ENCODE measurements around the gene VSIG4.

Gene VSIG4

DNA sequence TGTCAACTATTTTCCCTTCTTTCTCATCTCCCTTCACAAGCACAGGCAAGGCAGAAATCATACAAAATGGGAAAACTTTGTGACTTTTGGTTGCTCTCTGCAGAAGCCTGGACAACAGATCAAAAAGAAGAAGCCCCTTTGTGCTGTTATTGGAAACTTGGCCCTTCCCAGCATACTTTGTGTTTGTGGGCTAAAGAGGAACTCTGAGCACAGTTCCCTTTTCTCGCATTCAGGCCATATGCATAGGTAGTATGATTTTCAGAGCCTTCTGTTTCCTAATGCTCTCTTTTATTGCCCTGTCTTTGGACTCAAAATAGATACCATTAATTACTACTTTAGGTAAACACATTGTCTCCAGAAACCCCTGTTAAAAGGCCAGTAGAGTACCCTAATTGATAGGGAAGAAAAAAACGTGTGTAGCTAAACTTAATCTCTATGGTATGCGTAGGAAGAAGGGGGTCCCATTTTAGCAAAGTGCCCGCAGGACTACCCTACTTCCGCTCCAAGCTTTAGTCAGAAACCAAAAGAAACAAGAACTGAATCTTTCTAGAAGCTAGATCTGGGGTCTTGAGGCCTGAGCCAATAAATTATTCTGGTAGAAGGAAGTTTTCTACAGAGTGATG, 26.6 kb downstream of the VSIG4 start:
- ChIA-PET CTCF (interaction anchor here (1.0 to 1.9 kb wide), 3 partner anchors 9 to 27 kb away, joined by 3 to 5 read pairs (median 4); no protein-coding TSS in a partner anchor), POLR2A (no interaction called here)
- DNase-seq (ENCODE audit: extremely low spot score) = no peak
- TF ChIP-seq, protein P1, sequence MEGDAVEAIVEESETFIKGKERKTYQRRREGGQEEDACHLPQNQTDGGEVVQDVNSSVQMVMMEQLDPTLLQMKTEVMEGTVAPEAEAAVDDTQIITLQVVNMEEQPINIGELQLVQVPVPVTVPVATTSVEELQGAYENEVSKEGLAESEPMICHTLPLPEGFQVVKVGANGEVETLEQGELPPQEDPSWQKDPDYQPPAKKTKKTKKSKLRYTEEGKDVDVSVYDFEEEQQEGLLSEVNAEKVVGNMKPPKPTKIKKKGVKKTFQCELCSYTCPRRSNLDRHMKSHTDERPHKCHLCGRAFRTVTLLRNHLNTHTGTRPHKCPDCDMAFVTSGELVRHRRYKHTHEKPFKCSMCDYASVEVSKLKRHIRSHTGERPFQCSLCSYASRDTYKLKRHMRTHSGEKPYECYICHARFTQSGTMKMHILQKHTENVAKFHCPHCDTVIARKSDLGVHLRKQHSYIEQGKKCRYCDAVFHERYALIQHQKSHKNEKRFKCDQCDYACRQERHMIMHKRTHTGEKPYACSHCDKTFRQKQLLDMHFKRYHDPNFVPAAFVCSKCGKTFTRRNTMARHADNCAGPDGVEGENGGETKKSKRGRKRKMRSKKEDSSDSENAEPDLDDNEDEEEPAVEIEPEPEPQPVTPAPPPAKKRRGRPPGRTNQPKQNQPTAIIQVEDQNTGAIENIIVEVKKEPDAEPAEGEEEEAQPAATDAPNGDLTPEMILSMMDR (IDR thresholded peaks at IDR 0.05; ENCODE audit: control extremely low read depth, extremely low read depth, low read depth, missing control alignments) = no peak

DNA sequence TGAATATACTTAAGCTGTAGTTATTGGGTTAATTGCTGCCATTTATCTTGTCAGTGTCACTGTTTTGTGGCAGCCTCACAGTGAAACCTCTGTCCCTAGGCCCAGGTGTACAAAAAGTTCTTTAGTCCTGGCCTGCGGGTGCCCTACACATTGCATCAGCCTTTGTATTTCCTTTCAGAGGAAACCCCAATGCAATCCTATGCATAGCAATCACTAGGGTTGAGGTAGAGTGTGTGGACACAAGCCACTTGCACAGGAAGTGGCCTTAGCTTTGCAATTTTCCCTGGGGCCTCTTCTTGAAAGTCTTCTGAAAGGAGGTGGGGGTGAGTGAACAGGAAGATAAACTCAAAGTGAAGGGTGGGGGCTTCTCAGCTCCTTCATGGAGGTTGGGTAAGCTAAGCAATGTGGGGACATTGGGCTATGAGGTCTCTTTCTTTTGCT, 27.8 kb downstream of the VSIG4 start:
- DNase-seq (ENCODE audit: extremely low spot score) = no peak
- POLR2A ChIA-PET = no interaction called here
- TF ChIP-seq, protein P1 (IDR thresholded peaks at IDR 0.05; ENCODE audit: control extremely low read depth, extremely low read depth, low read depth, missing control alignments) = no peak
- CTCF ChIA-PET = interaction anchor here (0.8 kb wide), 1 partner anchor 430 kb away, joined by 3 read pairs; no protein-coding TSS in a partner anchor

DNA sequence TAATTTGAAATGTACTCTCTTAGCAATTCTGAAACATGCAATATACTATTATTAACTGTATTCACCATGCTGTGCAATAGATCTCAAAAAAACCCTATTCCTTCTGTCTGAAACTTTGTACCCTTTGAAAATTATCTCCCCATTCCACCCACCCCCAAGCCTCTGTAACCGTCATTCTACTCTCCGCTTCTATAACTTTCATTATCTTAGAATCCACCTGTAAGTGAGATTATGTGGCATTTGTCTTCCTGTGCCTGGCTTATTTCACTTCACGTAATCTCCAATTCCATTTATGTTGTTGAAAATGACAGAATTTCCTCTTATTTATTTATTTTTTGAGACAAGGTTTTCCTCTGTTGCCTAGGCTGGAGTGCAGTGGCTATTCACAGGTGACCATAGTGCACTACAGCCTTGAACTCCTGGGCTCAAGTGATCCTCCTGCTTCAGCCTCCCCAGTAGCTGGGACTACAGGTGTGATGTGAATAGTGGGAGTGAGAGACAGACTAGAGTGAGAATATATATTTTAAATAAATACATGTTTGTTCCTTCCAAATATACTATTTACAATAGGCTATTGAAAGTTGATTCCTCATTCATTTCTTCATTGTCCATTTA, 30.5 kb downstream of the VSIG4 start:
- DNase-seq (ENCODE audit: extremely low spot score) = no peak
- POLR2A ChIA-PET = no interaction called here
- CTCF ChIA-PET = interaction anchor here (1.1 to 1.6 kb wide), 4 partner anchors 8 to 413 kb away, joined by 3 to 5 read pairs (median 3); no protein-coding TSS in a partner anchor
- TF ChIP-seq, protein P1 (IDR thresholded peaks at IDR 0.05; ENCODE audit: control extremely low read depth, extremely low read depth, low read depth, missing control alignments) = no peak

DNA sequence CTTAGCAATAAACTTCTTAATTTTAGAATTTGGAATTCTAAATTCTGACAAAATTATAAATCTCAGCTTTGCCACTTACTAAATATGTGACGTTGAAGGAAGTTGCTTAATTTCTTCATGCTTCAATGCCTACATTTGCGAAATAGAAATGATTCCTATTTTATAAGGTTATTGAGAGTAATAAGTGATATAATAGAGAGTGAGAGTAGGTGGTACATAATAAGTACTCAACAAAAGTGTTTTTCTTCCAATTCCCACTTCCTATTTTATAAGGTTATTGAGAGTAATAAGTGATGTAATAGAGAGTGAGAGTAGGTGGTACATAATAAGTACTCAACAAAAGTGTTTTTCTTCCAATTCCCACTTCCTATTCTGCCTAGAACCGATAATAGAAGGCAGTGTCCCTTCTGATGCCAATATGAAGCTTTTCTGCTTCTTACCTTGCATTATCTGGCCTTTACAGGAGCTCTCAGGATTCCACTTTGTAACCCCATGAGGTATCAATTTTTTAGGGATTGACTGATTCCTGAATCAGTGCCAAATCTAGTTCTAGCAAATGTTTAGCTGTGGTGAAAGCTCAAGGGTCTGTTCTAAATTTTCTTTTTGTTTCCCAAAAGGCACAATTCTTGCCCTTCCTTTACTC, 31.4 kb downstream of the VSIG4 start:
- TF ChIP-seq, protein P1 (IDR thresholded peaks at IDR 0.05; ENCODE audit: control extremely low read depth, extremely low read depth, low read depth, missing control alignments) = no peak
- CTCF ChIA-PET = interaction anchor here (1.5 kb wide), 1 partner anchor 10 kb away, joined by 3 read pairs; no protein-coding TSS in a partner anchor
- POLR2A ChIA-PET = no interaction called here
- DNase-seq (ENCODE audit: extremely low spot score) = no peak

DNA sequence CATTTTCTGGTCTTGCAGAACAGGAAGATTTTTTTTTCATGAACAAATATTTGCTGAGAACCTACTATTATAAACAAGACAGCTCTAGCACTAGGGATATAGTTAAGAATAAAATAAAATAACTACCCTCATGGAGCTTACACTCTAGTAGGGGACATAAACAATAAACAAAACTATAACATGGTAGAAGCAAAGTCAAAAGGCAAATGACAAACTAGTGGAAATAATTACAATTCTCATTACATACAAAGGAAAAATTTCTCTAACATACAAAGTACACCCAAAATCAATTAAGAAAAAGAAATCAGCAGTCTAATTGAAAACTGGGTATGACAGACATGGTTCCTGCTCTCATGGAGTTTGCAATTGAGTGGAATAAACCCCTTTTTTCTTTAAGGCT, 32.0 kb downstream of the VSIG4 start:
- DNase-seq (ENCODE audit: extremely low spot score) = no peak
- TF ChIP-seq, protein P1 (IDR thresholded peaks at IDR 0.05; ENCODE audit: control extremely low read depth, extremely low read depth, low read depth, missing control alignments) = no peak
- CTCF ChIA-PET = interaction anchor here (1.0 to 1.5 kb wide), 2 partner anchors 9 to 23 kb away, joined by 3 to 4 read pairs; no protein-coding TSS in a partner anchor
- POLR2A ChIA-PET = no interaction called here

DNA sequence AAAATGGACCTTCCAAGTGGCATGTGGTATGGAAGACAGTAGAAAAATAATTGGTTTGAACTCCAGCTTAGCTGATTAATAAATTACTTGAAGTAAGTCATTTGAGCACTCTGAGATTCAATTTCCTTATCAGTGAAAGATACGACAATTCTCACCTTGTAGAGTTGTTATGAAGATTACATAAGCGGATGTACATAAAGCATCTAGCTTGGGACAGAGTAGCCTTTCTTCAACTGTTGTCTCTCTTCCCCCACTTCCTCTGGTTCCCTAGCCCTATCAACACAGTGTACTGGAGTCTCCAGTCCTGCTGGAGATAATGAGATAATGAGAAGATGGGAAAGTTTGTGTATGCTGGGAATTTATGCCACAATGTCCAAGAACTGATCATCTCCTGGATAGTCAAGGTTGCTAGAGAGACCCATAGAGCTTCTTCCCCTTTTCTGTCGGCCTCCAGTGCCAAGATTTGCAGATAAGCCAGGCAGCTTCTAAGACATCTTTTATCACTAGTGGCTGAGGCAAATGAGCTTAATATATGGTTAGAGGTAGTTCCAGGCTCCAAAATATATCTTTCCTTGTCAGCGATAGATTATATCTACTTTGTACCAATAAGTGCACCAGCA, 33.9 kb downstream of the VSIG4 start:
- CTCF ChIA-PET = interaction anchor here (1.1 kb wide), 1 partner anchor 11 kb away, joined by 3 read pairs; no protein-coding TSS in a partner anchor
- no peak for DNase-seq (ENCODE audit: extremely low spot score)
- POLR2A ChIA-PET = no interaction called here

More for the DNA sequence above, 33.9 kb downstream of the VSIG4 start:
- TF ChIP-seq, protein P1 (IDR thresholded peaks at IDR 0.05; ENCODE audit: control extremely low read depth, extremely low read depth, low read depth, missing control alignments) = no peak
